T-helper 2 cell treated with Interferon-gamma antibody and Interleukin-4, amounts not matched to agents 5 μg/mL and 100 μg/mL, for 36 hours (primary cell): ENCODE data around the gene MAGI1.
A peak's percentile ranks its signal among the peaks of the same experiment; 100 is the strongest.
"Not testable (repeated sequence)": the region's sequence is repeated elsewhere in the genome, so short reads cannot be mapped to it uniquely, and the experiment has no call there.

Source experiments
- DNase-seq: peaks from one replicate; pipeline ENCODE4 v3.0.0; 2021; ENCODE audit warnings: low spot score
- H3K27ac Mint-ChIP-seq: one replicate; pipeline ENCODE4 v1.8.0; 2021; ENCODE audit warnings: mild to moderate bottlenecking, mixed read lengths
- H3K27me3 Mint-ChIP-seq: one replicate; pipeline ENCODE4 v1.8.0; 2021; ENCODE audit warnings: low read depth, mixed read lengths
- H3K36me3 Mint-ChIP-seq: one replicate; pipeline ENCODE4 v1.8.0; 2021; ENCODE audit warnings: low read depth, mixed read lengths
- H3K4me1 Mint-ChIP-seq: one replicate; pipeline ENCODE4 v1.8.0; 2021; ENCODE audit warnings: low read depth, mixed read lengths
- H3K4me3 Mint-ChIP-seq: one replicate; pipeline ENCODE4 v1.8.0; 2022; ENCODE audit warnings: mild to moderate bottlenecking, moderate library complexity, mixed read lengths
- H3K9me3 Mint-ChIP-seq: one replicate; pipeline ENCODE4 v1.8.0; 2021; ENCODE audit warnings: mixed read lengths

The MAGI1 gene

GRCh38 chr3:66052721-66053549, 14.2 kb upstream of the MAGI1 start:
- Mint-ChIP-seq H3K4me3 (no peak overlapping the region), H3K27me3 (no peaks in the 10 kb centered on the region), H3K36me3 (no peaks in the 10 kb centered on the region)

GRCh38 chr3:66050821-66051220, 12.1 kb upstream of the MAGI1 start:
- Mint-ChIP-seq H3K4me3 (no peak overlapping the region), H3K36me3 (no peaks in the 10 kb centered on the region), H3K9me3 (no peaks in the 10 kb centered on the region), H3K27ac (no peak overlapping the region), H3K27me3 (no peaks in the 10 kb centered on the region), H3K4me1 (no peaks in the 10 kb centered on the region)
- DNase-seq: no peak

More at GRCh38 chr3:66052721-66053549, 14.2 kb upstream of the MAGI1 start:
- Mint-ChIP-seq H3K9me3 (no peaks in the 10 kb centered on the region), H3K4me1 (no peaks in the 10 kb centered on the region), H3K27ac (no peak overlapping the region)
- DNase-seq: no peak

GRCh38 chr3:66048051-66048395, 9.3 kb upstream of the MAGI1 start:
- no peak overlapping the region for H3K27ac Mint-ChIP-seq
- no peaks in the 10 kb centered on the region for H3K36me3 Mint-ChIP-seq
- DNase-seq: no peak
- H3K27me3 Mint-ChIP-seq: peaks cover 8% of the 10 kb centered on the region
- H3K4me1 Mint-ChIP-seq: no peaks in the 10 kb centered on the region
- no peaks in the 10 kb centered on the region for H3K9me3 Mint-ChIP-seq
- no peak overlapping the region for H3K4me3 Mint-ChIP-seq

GRCh38 chr3:66047311-66048050, 8.8 kb upstream of the MAGI1 start:
- no peak overlapping the region for H3K4me3 Mint-ChIP-seq
- no peaks in the 10 kb centered on the region for H3K4me1 Mint-ChIP-seq
- no peaks in the 10 kb centered on the region for H3K36me3 Mint-ChIP-seq
- peaks cover 13% of the 10 kb centered on the region for H3K27me3 Mint-ChIP-seq
- no peak overlapping the region for H3K27ac Mint-ChIP-seq
- no peak for DNase-seq
- H3K9me3 Mint-ChIP-seq: no peaks in the 10 kb centered on the region

- not testable (repeated sequence) for H3K27ac Mint-ChIP-seq
These were observed 7.6 kb upstream of the MAGI1 start for GRCh38 chr3:66046321-66046720.

GRCh38 chr3:66041828-66042227, 3.1 kb upstream of the MAGI1 start:
- Mint-ChIP-seq H3K27me3 (peaks cover 61% of the 10 kb centered on the region), H3K4me1 (peaks cover 13% of the 10 kb centered on the region), H3K27ac (no peak overlapping the region), H3K9me3 (no peaks in the 10 kb centered on the region), H3K4me3 (no peak overlapping the region), H3K36me3 (no peaks in the 10 kb centered on the region)
- DNase-seq: no peak

More at GRCh38 chr3:66046321-66046720, 7.6 kb upstream of the MAGI1 start:
- H3K4me1 Mint-ChIP-seq, H3K4me3 Mint-ChIP-seq, H3K9me3 Mint-ChIP-seq, H3K36me3 Mint-ChIP-seq, DNase-seq: not testable (repeated sequence)
- H3K27me3 Mint-ChIP-seq: peaks cover 20% of the 10 kb centered on the region

GRCh38 chr3:66041116-66041515, 2.4 kb upstream of the MAGI1 start:
- Mint-ChIP-seq H3K4me3 (no peak overlapping the region), H3K27ac (no peak overlapping the region), H3K36me3 (no peaks in the 10 kb centered on the region), H3K9me3 (no peaks in the 10 kb centered on the region), H3K4me1 (peaks cover 13% of the 10 kb centered on the region), H3K27me3 (peaks cover 64% of the 10 kb centered on the region)
- DNase-seq: no peak

- Mint-ChIP-seq H3K27me3 (peaks cover 71% of the 10 kb centered on the region), H3K4me3 (peak overlapping the region; percentile 74), H3K27ac (no peak overlapping the region), H3K36me3 (no peaks in the 10 kb centered on the region), H3K9me3 (no peaks in the 10 kb centered on the region), H3K4me1 (peaks cover 13% of the 10 kb centered on the region)
- DNase-seq: no peak
These were observed 821 bp upstream of the MAGI1 start for GRCh38 chr3:66039590-66039887.

GRCh38 chr3:66038384-66038725, 363 bp downstream of the MAGI1 start:
- H3K9me3 Mint-ChIP-seq: no peaks in the 10 kb centered on the region
- H3K4me3 Mint-ChIP-seq: peak overlapping the region; percentile 98
- H3K4me1 Mint-ChIP-seq: peaks cover 17% of the 10 kb centered on the region
- DNase-seq: no peak
- peaks cover 66% of the 10 kb centered on the region for H3K27me3 Mint-ChIP-seq
- no peaks in the 10 kb centered on the region for H3K36me3 Mint-ChIP-seq
- H3K27ac Mint-ChIP-seq: peak overlapping the region; percentile 84

- peaks cover 63% of the 10 kb centered on the region for H3K27me3 Mint-ChIP-seq
- H3K4me1 Mint-ChIP-seq: peaks cover 21% of the 10 kb centered on the region
- DNase-seq: no peak
- H3K36me3 Mint-ChIP-seq: no peaks in the 10 kb centered on the region
- H3K27ac Mint-ChIP-seq: peak overlapping the region; percentile 84
- H3K4me3 Mint-ChIP-seq: peak overlapping the region; percentile 98
- no peaks in the 10 kb centered on the region for H3K9me3 Mint-ChIP-seq
These were observed 740 bp downstream of the MAGI1 start for GRCh38 chr3:66037986-66038369.

- no peaks in the 10 kb centered on the region for H3K9me3 Mint-ChIP-seq
- H3K27ac Mint-ChIP-seq: no peak overlapping the region
- peak overlapping the region; percentile 98 for H3K4me3 Mint-ChIP-seq
- no peak for DNase-seq
- H3K36me3 Mint-ChIP-seq: no peaks in the 10 kb centered on the region
- H3K27me3 Mint-ChIP-seq: peaks cover 58% of the 10 kb centered on the region
- peaks cover 21% of the 10 kb centered on the region for H3K4me1 Mint-ChIP-seq
These were observed 1.3 kb downstream of the MAGI1 start for GRCh38 chr3:66037330-66037985.

GRCh38 chr3:66036586-66037148, 2.1 kb downstream of the MAGI1 start:
- Mint-ChIP-seq H3K4me1 (peaks cover 21% of the 10 kb centered on the region), H3K27ac (no peak overlapping the region), H3K9me3 (no peaks in the 10 kb centered on the region), H3K4me3 (peak overlapping the region; percentile 98), H3K27me3 (peaks cover 54% of the 10 kb centered on the region), H3K36me3 (no peaks in the 10 kb centered on the region)
- no peak for DNase-seq

GRCh38 chr3:66035763-66036477, 2.8 kb downstream of the MAGI1 start:
- Mint-ChIP-seq H3K4me3 (no peak overlapping the region), H3K4me1 (peaks cover 21% of the 10 kb centered on the region), H3K9me3 (no peaks in the 10 kb centered on the region), H3K27ac (no peak overlapping the region), H3K27me3 (peaks cover 48% of the 10 kb centered on the region), H3K36me3 (no peaks in the 10 kb centered on the region)
- DNase-seq: no peak
